HEK293 (cell line): ENCODE results near the gene TNFRSF1A.

Source experiments
- PRDM4 ChIP-seq: fragments of 450-650 bp; formaldehyde crosslinking; IDR thresholded peaks from 2 replicates; pipeline ENCODE4 v1.5.1; 2017; ENCODE audit warnings: missing biosample characterization, missing genetic modification characterization
- ZNF274 ChIP-seq, 2 experiments: fragments of 200-500 bp in 1 of 2; fragments of 450-650 bp in 1 of 2; sonication (Bioruptor generic) in 1 of 2; formaldehyde crosslinking in 1 of 2; IDR thresholded peaks; 2 replicates each; pipeline versions ENCODE4 v1.5.1 to v1.6.1; 2014 to 2016; ENCODE audit warnings: borderline replicate concordance in 1 of 2, inconsistent platforms in 1 of 2, low read length in 1 of 2, missing biosample characterization in 1 of 2, missing genetic modification characterization in 1 of 2
- ZNF629 ChIP-seq: fragments of 450-650 bp; formaldehyde crosslinking; IDR thresholded peaks from 2 replicates; pipeline ENCODE4 v1.5.1; 2017; ENCODE audit warnings: missing biosample characterization, missing genetic modification characterization

GRCh38 chr12:6374786-6375160, 32.9 kb upstream of the TNFRSF1A start:
- TF ChIP-seq ZNF274 (IDR thresholded peaks at IDR 0.05; ENCODE audit: low read length) (no peak), ZNF274 (tag by site-specific recombination; IDR thresholded peaks at IDR 0.05; ENCODE audit: borderline replicate concordance) (no peak), ZNF629 (tag by site-specific recombination) (no peak), PRDM4 (tag by site-specific recombination) (no peak)
